ENCODE measurements around the gene AZU1.

DNA sequence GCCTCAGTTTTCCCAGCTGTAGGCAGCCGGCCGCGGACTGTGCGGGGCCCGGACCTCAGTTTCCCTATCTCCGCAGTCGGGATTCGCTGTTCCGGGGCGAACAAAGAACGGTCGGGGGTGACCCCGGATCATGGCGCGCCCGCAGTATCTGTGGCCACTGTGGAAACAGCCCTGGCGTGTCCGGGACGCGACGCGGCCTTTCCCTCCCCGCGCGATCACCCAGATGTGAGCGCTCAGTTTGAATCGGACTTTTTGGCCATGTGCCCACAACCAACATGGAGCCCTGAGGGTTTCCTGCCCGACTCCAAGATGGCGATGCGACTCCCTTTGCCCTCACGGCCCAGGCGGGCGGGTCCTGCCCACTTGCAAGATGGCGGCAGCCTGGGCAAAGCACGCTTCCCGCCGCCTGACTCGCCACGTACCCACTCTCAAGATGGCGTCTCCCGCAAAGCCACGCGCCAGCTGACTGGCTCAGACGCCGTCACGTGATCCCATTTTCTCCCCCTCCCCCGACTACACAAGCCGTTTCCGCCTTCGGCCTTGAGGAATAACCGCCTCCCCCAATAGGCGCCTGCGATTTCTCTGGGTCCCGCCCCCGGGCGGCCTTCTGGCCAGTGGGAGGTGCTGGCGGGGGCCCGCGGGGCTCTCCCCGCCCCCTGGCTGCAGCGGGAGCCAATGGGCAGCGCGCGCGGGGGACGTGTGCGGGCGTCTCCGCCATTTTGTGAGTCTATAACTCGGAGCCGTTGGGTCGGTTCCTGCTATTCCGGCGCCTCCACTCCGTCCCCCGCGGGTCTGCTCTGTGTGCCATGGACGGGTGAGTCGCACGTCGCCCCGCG lies 30.7 kb upstream of the AZU1 start, which contains the start of gene PTBP1:
- peak; percentile 75 to 89 (median 82) for TF ChIP-seq POLR2AphosphoS5 (IDR thresholded peaks at IDR 0.05)
- TF ChIP-seq, protein P1, sequence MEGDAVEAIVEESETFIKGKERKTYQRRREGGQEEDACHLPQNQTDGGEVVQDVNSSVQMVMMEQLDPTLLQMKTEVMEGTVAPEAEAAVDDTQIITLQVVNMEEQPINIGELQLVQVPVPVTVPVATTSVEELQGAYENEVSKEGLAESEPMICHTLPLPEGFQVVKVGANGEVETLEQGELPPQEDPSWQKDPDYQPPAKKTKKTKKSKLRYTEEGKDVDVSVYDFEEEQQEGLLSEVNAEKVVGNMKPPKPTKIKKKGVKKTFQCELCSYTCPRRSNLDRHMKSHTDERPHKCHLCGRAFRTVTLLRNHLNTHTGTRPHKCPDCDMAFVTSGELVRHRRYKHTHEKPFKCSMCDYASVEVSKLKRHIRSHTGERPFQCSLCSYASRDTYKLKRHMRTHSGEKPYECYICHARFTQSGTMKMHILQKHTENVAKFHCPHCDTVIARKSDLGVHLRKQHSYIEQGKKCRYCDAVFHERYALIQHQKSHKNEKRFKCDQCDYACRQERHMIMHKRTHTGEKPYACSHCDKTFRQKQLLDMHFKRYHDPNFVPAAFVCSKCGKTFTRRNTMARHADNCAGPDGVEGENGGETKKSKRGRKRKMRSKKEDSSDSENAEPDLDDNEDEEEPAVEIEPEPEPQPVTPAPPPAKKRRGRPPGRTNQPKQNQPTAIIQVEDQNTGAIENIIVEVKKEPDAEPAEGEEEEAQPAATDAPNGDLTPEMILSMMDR (IDR thresholded peaks at IDR 0.05) = no peak
- TF ChIP-seq POLR2A (IDR thresholded peaks at IDR 0.05) = no peak

Measured in sigmoid colon (tissue), 4 donors.